Endothelial cell of hepatic sinusoid (primary cell): ENCODE results near the gene CACNA2D2.

Source experiments
- in situ Hi-C: cut with HindIII; loops from 2 replicates; pipeline ENCODE4 v1.10.0; 2017; ENCODE audit warnings: low sequenced_read_pairs

Gene CACNA2D2

GRCh38 chr3:50502584-50503423 lies 630 bp downstream of the CACNA2D2 start:
- in situ Hi-C loops: no loop called here

- in situ Hi-C loops: no loop called here
These were observed 1.2 kb downstream of the CACNA2D2 start for GRCh38 chr3:50502225-50502583.

- in situ Hi-C loops: no loop called here
These were observed 7.6 kb downstream of the CACNA2D2 start for GRCh38 chr3:50495609-50496423.

GRCh38 chr3:50494126-50494525 lies 9.3 kb downstream of the CACNA2D2 start:
- in situ Hi-C loops: no loop called here

GRCh38 chr3:50493623-50494022 lies 9.8 kb downstream of the CACNA2D2 start:
- in situ Hi-C loops: no loop called here

GRCh38 chr3:50493086-50493485 lies 10.3 kb downstream of the CACNA2D2 start:
- in situ Hi-C loops: no loop called here

GRCh38 chr3:50491023-50491422 lies 12.4 kb downstream of the CACNA2D2 start:
- in situ Hi-C loops: no loop called here

GRCh38 chr3:50490424-50490823 lies 13.0 kb downstream of the CACNA2D2 start:
- in situ Hi-C loops: no loop called here

- in situ Hi-C loops: loop anchor here (5.0 kb wide), 1 partner anchor 65 kb away; no protein-coding TSS in a partner anchor
These were observed 16.3 kb downstream of the CACNA2D2 start for GRCh38 chr3:50487181-50487580.

- in situ Hi-C loops: loop anchor here (5.0 kb wide), 1 partner anchor 64 kb away; no protein-coding TSS in a partner anchor
These were observed 17.1 kb downstream of the CACNA2D2 start for GRCh38 chr3:50486219-50486888.

GRCh38 chr3:50484722-50485121 lies 18.7 kb downstream of the CACNA2D2 start:
- in situ Hi-C loops: loop anchor here (5.0 kb wide), 1 partner anchor 62 kb away; no protein-coding TSS in a partner anchor

- in situ Hi-C loops: no loop called here
These were observed 20.1 kb downstream of the CACNA2D2 start for GRCh38 chr3:50483374-50483773.

- in situ Hi-C loops: no loop called here
These were observed 21.4 kb downstream of the CACNA2D2 start for GRCh38 chr3:50481992-50482391.

- in situ Hi-C loops: no loop called here
These were observed 23.0 kb downstream of the CACNA2D2 start for GRCh38 chr3:50480471-50480870.

- in situ Hi-C loops: loop anchor here (5.0 kb wide), 1 partner anchor 58 kb away; no protein-coding TSS in a partner anchor
These were observed 23.9 kb downstream of the CACNA2D2 start for GRCh38 chr3:50479523-50479922.

- in situ Hi-C loops: loop anchor here (5.0 kb wide), 1 partner anchor 59 kb away; no protein-coding TSS in a partner anchor
These were observed 24.7 kb downstream of the CACNA2D2 start for GRCh38 chr3:50478671-50479260.

- in situ Hi-C loops: loop anchor here (5.0 kb wide), 1 partner anchor 59 kb away; no protein-coding TSS in a partner anchor
These were observed 25.4 kb downstream of the CACNA2D2 start for GRCh38 chr3:50478051-50478450.

- in situ Hi-C loops: loop anchor here (5.0 kb wide), 1 partner anchor 62 kb away; no protein-coding TSS in a partner anchor
These were observed 28.1 kb downstream of the CACNA2D2 start for GRCh38 chr3:50475348-50475747.

GRCh38 chr3:50474717-50475116 lies 28.7 kb downstream of the CACNA2D2 start:
- in situ Hi-C loops: loop anchor here (5.0 kb wide), 1 partner anchor 63 kb away; no protein-coding TSS in a partner anchor

GRCh38 chr3:50473768-50474167 lies 29.7 kb downstream of the CACNA2D2 start:
- in situ Hi-C loops: no loop called here
